ACHN (cell line): ENCODE measurements around the gene CYB561.

Experiments
- DNase-seq: peaks from one replicate; pipeline ENCODE4 v3.0.0-alpha.2; 2015
- in situ Hi-C: cut with HindIII; loops from 2 replicates; pipeline ENCODE4 v1.10.0; 2017; ENCODE audit warnings: low sequenced_read_pairs, low pct_ligation_motif_present, low pct_unique_long_range_greater_than_20kb

CYB561 gene

DNA sequence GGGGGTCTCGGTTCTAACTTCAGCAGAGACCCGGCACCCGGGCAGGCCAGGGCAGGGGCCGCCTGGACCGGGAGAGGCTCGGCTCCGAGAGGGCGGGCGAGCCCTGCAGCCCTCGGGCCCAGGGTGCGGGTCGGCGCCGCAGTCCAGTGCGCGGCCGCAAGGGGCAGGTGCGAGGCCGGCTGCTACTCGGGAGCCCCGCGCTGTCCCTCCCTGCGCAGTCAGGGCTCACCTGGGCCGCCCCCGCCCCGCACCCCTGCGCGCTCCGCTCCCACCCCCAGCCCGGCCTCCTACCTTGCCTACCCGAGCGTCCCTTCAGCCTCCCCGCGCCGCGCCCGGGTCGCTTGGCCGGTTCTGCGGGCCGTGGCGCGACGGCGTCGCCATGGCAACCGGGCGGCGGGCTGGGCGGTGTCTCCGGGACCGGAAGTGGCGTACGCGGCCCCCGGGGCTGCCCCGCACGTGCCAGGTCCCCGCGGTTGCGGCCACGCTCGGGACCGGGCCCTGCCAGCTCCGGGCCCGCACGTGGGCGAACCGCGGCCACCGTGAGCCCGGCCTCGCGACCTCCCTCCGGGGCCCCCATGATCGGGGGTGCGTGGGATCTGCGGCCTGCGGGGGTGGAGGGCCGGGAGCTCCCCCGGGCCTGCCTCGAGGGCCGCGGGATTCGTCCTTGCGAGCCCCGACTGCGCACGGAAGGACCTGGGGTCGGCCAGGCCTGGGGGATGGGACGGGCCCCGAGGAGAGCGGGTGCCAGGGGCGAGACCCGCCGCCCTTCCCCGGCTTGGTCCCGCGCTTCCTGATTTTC lies at the start of gene CYB561:
Gene CYB561, minus strand, starts transcription at position 353 of the 799 bp plus-strand sequence. CDS start 8,759 bp downstream, outside the sequence.
- in situ Hi-C loops = no loop called here

DNA sequence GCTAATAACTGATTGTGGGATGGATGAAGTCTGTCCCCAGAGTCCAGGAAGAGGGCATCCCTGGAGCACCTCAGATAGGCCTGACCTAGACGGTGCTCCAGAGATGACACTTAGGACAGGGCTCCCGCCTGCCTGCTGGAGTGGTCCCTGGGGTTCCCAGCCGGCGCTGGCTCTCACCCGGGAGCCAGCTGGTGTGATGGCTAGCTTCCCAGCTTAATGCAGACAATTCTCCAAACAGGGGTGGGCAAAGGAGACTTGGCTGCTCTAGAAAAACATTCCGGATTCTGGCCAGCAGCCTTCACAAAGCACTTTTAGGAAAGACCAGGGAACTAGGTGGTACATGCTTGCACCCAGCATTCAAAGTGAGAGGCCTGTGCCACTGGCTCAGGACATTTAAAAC lies 49.4 kb upstream of the CYB561 start:
- DNase-seq = no peak
- in situ Hi-C loops = no loop called here

More for the DNA sequence above, at the start of gene CYB561:
- peak; percentile 77 for DNase-seq

GRCh38 chr17:63494300-63494928 lies 48.3 kb upstream of the CYB561 start:
- DNase-seq = peak; percentile 24
- in situ Hi-C loops = no loop called here

DNA sequence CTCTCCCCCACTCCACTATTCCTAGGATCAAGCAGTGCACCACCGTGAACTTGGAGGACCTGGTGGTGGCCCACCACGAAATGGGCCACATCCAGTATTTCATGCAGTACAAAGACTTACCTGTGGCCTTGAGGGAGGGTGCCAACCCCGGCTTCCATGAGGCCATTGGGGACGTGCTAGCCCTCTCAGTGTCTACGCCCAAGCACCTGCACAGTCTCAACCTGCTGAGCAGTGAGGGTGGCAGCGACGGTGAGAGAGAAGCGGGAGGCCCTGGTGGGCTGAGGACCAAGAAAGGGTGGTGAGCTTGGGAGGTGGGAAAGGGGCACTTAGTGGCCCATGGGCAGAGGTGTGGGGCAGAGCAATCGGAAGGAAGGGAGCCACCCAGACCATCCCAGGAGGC lies 47.3 kb upstream of the CYB561 start:
- in situ Hi-C loops = no loop called here
- no peak for DNase-seq

DNA sequence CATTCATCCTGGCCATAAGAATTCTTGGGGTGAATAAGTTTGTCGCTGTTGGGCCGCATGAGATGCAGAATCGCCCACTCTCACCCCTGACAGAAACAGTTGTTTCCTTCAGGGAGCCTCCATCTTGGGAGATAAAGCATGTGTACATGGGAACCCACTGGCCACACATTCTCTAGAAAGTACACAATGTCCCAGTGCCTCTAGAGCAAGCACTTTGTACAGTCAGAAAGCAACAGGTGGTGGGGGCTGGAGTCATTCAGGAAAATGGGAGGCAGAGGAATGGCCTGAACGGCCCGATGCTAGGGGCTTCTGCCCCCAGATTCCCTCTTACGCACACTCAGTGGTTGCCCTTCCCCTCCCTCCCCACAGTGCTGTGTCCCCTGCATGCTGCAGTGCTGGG lies 46.8 kb upstream of the CYB561 start:
- in situ Hi-C loops = no loop called here
- DNase-seq = no peak

- in situ Hi-C loops = no loop called here
- DNase-seq = no peak
Observed at GRCh38 chr17:63491977-63492618, 46.0 kb upstream of the CYB561 start.

DNA sequence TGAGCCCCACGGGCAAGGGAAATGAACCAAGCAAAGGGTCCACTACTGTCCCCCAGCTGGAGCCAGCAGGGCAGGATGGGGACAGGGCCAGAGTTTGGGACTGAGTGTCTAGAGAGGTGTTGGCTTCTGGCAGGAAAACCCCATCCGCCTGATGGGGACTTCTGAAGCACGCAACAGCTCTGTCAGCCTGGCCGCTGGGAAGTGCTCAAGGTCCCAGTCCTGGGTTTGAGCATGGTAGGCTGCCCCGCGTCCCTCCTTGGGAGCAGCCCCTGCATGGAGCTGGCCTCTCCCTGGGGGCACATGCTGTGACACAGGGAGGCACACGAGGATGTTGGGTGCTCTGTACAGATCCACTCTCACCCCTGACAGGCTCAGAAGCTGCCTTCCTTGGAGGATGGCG lies 45.3 kb upstream of the CYB561 start:
- in situ Hi-C loops = no loop called here
- no peak for DNase-seq

GRCh38 chr17:63490858-63491400 lies 44.8 kb upstream of the CYB561 start:
- DNase-seq = no peak
- in situ Hi-C loops = no loop called here

DNA sequence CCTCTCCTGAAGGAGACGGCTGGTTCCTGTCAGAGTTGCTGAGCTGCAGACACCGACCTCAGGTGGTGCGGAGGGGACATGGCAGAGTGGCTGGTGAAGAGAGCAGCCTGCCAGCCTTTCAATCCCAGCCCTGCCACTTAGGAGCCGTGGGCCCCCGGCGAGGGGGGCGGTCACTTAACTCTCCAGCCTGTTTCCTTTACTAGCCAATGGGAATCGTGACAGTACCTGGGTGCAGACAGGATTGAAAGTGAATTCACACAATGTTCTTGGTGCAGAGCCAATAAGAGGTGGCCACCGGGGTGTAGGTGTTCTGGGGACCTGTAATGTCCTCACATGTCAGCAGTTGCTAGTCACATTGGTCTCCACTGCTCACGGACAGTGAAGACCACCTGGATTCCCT lies 44.2 kb upstream of the CYB561 start:
- DNase-seq = no peak
- in situ Hi-C loops = no loop called here

GRCh38 chr17:63489291-63489690 lies 43.2 kb upstream of the CYB561 start:
- DNase-seq = no peak
- in situ Hi-C loops = no loop called here

DNA sequence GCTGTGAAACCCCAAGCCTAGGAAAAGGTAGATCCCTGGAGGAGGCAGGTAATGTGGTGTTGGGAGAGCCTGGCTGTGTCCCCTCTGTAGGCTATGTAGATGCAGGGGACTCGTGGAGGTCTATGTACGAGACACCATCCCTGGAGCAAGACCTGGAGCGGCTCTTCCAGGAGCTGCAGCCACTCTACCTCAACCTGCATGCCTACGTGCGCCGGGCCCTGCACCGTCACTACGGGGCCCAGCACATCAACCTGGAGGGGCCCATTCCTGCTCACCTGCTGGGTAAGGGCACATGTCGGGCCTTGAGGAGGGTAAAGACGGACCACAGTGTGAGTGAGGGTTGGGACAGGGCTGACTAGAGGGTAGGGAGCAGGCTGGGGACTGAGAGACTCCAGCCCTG lies 42.7 kb upstream of the CYB561 start:
- no peak for DNase-seq
- in situ Hi-C loops = no loop called here

DNA sequence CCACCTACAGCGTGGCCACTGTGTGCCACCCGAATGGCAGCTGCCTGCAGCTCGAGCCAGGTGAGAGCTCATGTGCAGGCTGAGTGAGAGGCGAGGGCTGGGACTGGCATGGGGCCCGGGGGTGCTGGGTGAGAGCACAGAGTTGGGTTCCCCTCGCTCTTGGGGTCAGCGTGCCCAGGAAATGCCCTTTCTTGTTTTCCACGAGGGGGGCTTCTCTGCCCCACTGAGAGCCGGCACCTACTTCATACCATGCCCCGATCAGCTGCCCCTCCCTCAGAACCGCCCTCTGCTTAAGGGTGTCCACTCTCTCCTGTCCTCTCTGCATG lies 40.9 kb upstream of the CYB561 start:
- DNase-seq = no peak
- in situ Hi-C loops = no loop called here

DNA sequence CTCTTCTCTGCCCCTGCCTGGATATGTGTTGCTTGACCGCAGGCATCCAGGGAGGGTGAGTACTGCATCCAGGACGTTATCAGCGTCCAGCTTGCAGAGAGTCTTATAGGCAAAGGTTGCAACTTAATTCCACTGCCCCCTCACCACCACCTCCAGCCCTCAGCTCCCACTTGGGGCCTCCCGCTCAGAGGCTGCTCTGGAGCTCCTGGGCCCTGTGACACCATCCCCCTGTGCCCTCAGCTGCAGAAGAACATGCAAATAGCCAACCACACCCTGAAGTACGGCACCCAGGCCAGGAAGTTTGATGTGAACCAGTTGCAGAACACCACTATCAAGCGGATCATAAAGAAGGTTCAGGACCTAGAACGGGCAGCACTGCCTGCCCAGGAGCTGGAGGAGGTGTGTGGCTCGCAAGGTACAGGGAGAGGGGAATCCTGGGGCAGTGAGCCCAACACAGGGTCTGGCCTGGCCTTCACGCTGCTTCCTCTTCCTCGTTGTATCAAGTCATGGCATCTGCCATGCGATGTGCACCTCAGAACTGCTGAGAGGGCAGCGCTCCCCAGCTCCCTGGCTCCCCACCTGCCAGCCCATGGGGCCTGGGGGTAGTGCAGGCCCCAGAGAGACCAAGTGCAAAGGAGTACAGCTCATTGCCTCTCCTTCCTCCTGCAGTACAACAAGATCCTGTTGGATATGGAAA lies 40.4 kb upstream of the CYB561 start:
- in situ Hi-C loops = no loop called here
- DNase-seq = no peak

GRCh38 chr17:63483655-63484575 lies 37.8 kb upstream of the CYB561 start:
- in situ Hi-C loops = no loop called here
- no peak for DNase-seq

- in situ Hi-C loops = no loop called here
- DNase-seq = no peak
Observed at GRCh38 chr17:63483038-63483437, 36.9 kb upstream of the CYB561 start.

DNA sequence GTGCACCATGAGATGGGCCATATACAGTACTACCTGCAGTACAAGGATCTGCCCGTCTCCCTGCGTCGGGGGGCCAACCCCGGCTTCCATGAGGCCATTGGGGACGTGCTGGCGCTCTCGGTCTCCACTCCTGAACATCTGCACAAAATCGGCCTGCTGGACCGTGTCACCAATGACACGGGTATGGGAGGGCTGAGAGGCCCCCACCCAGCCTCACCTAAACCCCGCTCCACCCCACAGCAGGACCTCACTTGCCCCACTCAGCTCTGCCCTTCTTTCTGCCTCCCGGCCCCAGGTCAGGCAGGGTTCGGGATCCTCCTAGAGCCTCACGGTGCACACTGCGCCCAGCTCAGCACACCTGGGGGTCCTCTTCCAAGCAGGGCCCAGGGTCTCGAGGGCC lies 36.4 kb upstream of the CYB561 start:
- in situ Hi-C loops = no loop called here

GRCh38 chr17:63481488-63481870 lies 35.4 kb upstream of the CYB561 start:
- no peak for DNase-seq
- in situ Hi-C loops = no loop called here

More for the DNA sequence above, 36.4 kb upstream of the CYB561 start:
- no peak for DNase-seq

DNA sequence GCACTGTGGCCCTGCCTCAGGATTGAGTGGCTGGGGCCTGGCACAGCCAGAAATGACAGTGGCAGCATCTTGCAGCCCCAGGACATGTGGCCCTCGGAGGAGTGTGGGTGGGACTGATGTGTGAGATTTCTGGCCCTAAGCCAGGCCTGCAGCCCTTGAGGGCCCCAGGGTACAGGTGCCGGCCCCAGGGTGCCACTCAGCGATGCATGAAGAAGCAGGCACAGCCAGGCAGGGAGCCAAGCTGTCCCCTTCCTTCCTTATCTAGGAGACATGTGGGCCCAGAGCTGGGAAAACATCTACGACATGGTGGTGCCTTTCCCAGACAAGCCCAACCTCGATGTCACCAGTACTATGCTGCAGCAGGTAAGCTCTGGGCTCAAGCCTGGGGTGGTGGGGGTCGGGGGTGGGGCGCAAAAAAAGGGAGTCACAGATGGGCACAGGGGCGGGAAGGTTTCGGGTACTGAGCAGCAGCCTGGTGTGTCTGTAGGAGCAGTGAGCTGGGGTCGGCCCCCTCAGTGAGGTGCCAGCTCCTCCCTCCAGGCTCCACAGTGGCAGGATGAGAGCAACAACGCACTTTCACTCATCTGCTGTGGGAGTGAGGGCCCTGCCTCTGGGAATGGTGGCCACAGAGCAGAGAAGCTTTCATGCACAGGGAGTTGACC lies 34.9 kb upstream of the CYB561 start:
- no peak for DNase-seq
- in situ Hi-C loops = no loop called here
